Right forelimb (tissue), 1 donor: Measurements from ENCODE around the gene PBX1.

Experiments used
- DNase-seq: peaks from one replicate; pipeline ENCODE4 v3.0.0-alpha.2; 2018

The PBX1 gene

GRCh38 chr1:164733070-164733469 is 174.1 kb downstream of the PBX1 start:
- no peak for DNase-seq

- DNase-seq = no peak
These were observed 174.8 kb downstream of the PBX1 start for GRCh38 chr1:164733734-164734133.

GRCh38 chr1:164735315-164736052 is 176.5 kb downstream of the PBX1 start:
- DNase-seq = no peak

GRCh38 chr1:164736137-164736536 is 177.2 kb downstream of the PBX1 start:
- no peak for DNase-seq

- no peak for DNase-seq
These were observed 180.2 kb downstream of the PBX1 start for GRCh38 chr1:164739189-164739588.

GRCh38 chr1:164740000-164740526 is 181.1 kb downstream of the PBX1 start:
- DNase-seq = no peak

GRCh38 chr1:164742745-164743144 is 183.8 kb downstream of the PBX1 start:
- no peak for DNase-seq

- no peak for DNase-seq
These were observed 185.0 kb downstream of the PBX1 start for GRCh38 chr1:164743976-164744375.

GRCh38 chr1:164745736-164746135 is 186.8 kb downstream of the PBX1 start:
- no peak for DNase-seq

- DNase-seq = no peak
These were observed 187.6 kb downstream of the PBX1 start for GRCh38 chr1:164746632-164747031.

GRCh38 chr1:164748253-164748899 is 189.4 kb downstream of the PBX1 start:
- DNase-seq = no peak

- DNase-seq = no peak
These were observed 194.6 kb downstream of the PBX1 start for GRCh38 chr1:164753521-164754077.

GRCh38 chr1:164754088-164754600 is 195.2 kb downstream of the PBX1 start:
- no peak for DNase-seq

GRCh38 chr1:164755690-164756089 is 196.7 kb downstream of the PBX1 start:
- no peak for DNase-seq

- no peak for DNase-seq
These were observed 197.8 kb downstream of the PBX1 start for GRCh38 chr1:164756741-164757140.

GRCh38 chr1:164757625-164758024 is 198.6 kb downstream of the PBX1 start:
- no peak for DNase-seq

GRCh38 chr1:164759144-164759920 is 200.3 kb downstream of the PBX1 start:
- no peak for DNase-seq

- DNase-seq = no peak
These were observed 201.0 kb downstream of the PBX1 start for GRCh38 chr1:164759979-164760469.

GRCh38 chr1:164760569-164760968 is 201.6 kb downstream of the PBX1 start:
- no peak for DNase-seq

- no peak for DNase-seq
These were observed 202.0 kb downstream of the PBX1 start for GRCh38 chr1:164761009-164761408.

- DNase-seq = no peak
These were observed 204.1 kb downstream of the PBX1 start for GRCh38 chr1:164763098-164763497.

GRCh38 chr1:164764333-164764732 is 205.3 kb downstream of the PBX1 start:
- no peak for DNase-seq

GRCh38 chr1:164765557-164765956 is 206.6 kb downstream of the PBX1 start:
- DNase-seq = no peak
